MG63 (cell line): ENCODE data around the gene IPCEF1. TPM values are rescaled to one million over a fixed set of nuclear protein-coding genes. Genes with fewer than 3 reads are reported as not detected.

Experiments used
- DNase-seq: peaks from one replicate; pipeline ENCODE4 v3.0.0-alpha.2; 2020
- H3K27me3 ChIP-seq: fragments of 250-450 bp; sonication (Bioruptor Pico); 2 replicates; pipeline ENCODE4 v1.5.1; 2020; ENCODE audit warnings: mild to moderate bottlenecking, moderate library complexity
- H3K36me3 ChIP-seq: fragments of 250-450 bp; sonication (Bioruptor Pico); 2 replicates; pipeline ENCODE4 v1.5.1; 2020; ENCODE audit warnings: mild to moderate bottlenecking, moderate library complexity
- H3K4me3 ChIP-seq: fragments of 250-450 bp; sonication (Bioruptor Pico); 2 replicates; pipeline ENCODE4 v1.5.1; 2020; ENCODE audit warnings: mild to moderate bottlenecking, moderate library complexity
- H3K9me3 ChIP-seq: fragments of 250-450 bp; sonication (Bioruptor Pico); 2 replicates; pipeline ENCODE4 v1.5.1; 2020; ENCODE audit warnings: mild to moderate bottlenecking, moderate library complexity
- total RNA-seq: library from RNA; depleted of rRNA; stranded (reverse); fragments of >200 nt; shearing (Covaris generic); gene quantifications from 2 replicates; pipeline ENCODE4 v1.2.3, GENCODE V29; 2014; ENCODE audit warnings: low replicate concordance

The IPCEF1 gene
- total RNA-seq, 1 experiment from 2014 or later: not detected

- no peak for DNase-seq
- H3K4me3 ChIP-seq: no peak overlapping the region
- H3K36me3 ChIP-seq: no peaks in the 10 kb centered on the region
Observed at GRCh38 chr6:154381548-154381947, 24.9 kb upstream of the IPCEF1 start.

GRCh38 chr6:154380741-154381140 lies 24.1 kb upstream of the IPCEF1 start:
- H3K4me3 ChIP-seq: no peak overlapping the region
- H3K36me3 ChIP-seq: no peaks in the 10 kb centered on the region
- DNase-seq: no peak
- no peaks in the 10 kb centered on the region for H3K9me3 ChIP-seq
- no peaks in the 10 kb centered on the region for H3K27me3 ChIP-seq

More at GRCh38 chr6:154381548-154381947, 24.9 kb upstream of the IPCEF1 start:
- no peaks in the 10 kb centered on the region for H3K9me3 ChIP-seq
- no peaks in the 10 kb centered on the region for H3K27me3 ChIP-seq

GRCh38 chr6:154379585-154379984 lies 23.0 kb upstream of the IPCEF1 start:
- H3K36me3 ChIP-seq: no peaks in the 10 kb centered on the region
- no peak for DNase-seq
- no peaks in the 10 kb centered on the region for H3K9me3 ChIP-seq

GRCh38 chr6:154378518-154378917 lies 21.9 kb upstream of the IPCEF1 start:
- no peaks in the 10 kb centered on the region for H3K27me3 ChIP-seq
- no peaks in the 10 kb centered on the region for H3K36me3 ChIP-seq
- DNase-seq: no peak
- H3K9me3 ChIP-seq: no peaks in the 10 kb centered on the region
- no peak overlapping the region for H3K4me3 ChIP-seq

More at GRCh38 chr6:154379585-154379984, 23.0 kb upstream of the IPCEF1 start:
- Histone ChIP-seq H3K4me3 (no peak overlapping the region), H3K27me3 (no peaks in the 10 kb centered on the region)

GRCh38 chr6:154377726-154378125 lies 21.1 kb upstream of the IPCEF1 start:
- DNase-seq: no peak
- Histone ChIP-seq H3K36me3 (no peaks in the 10 kb centered on the region), H3K27me3 (no peaks in the 10 kb centered on the region), H3K9me3 (no peaks in the 10 kb centered on the region), H3K4me3 (no peak overlapping the region)

GRCh38 chr6:154373971-154374370 lies 17.4 kb upstream of the IPCEF1 start:
- no peak overlapping the region for H3K4me3 ChIP-seq
- no peaks in the 10 kb centered on the region for H3K27me3 ChIP-seq

GRCh38 chr6:154371281-154371680 lies 14.7 kb upstream of the IPCEF1 start:
- H3K4me3 ChIP-seq: no peak overlapping the region
- H3K36me3 ChIP-seq: no peaks in the 10 kb centered on the region
- H3K27me3 ChIP-seq: no peaks in the 10 kb centered on the region
- no peaks in the 10 kb centered on the region for H3K9me3 ChIP-seq
- DNase-seq: no peak

More at GRCh38 chr6:154373971-154374370, 17.4 kb upstream of the IPCEF1 start:
- Histone ChIP-seq H3K36me3 (no peaks in the 10 kb centered on the region), H3K9me3 (no peaks in the 10 kb centered on the region)
- no peak for DNase-seq

- no peaks in the 10 kb centered on the region for H3K9me3 ChIP-seq
Observed at GRCh38 chr6:154370545-154370944, 13.9 kb upstream of the IPCEF1 start.

GRCh38 chr6:154367839-154368695 lies 11.5 kb upstream of the IPCEF1 start:
- Histone ChIP-seq H3K36me3 (no peaks in the 10 kb centered on the region), H3K9me3 (no peaks in the 10 kb centered on the region), H3K27me3 (no peaks in the 10 kb centered on the region), H3K4me3 (no peak overlapping the region)
- no peak for DNase-seq

More at GRCh38 chr6:154370545-154370944, 13.9 kb upstream of the IPCEF1 start:
- H3K4me3 ChIP-seq: no peak overlapping the region
- no peaks in the 10 kb centered on the region for H3K27me3 ChIP-seq
- peak; percentile 26 for DNase-seq
- no peaks in the 10 kb centered on the region for H3K36me3 ChIP-seq

- Histone ChIP-seq H3K4me3 (no peak overlapping the region), H3K36me3 (no peaks in the 10 kb centered on the region), H3K9me3 (no peaks in the 10 kb centered on the region), H3K27me3 (no peaks in the 10 kb centered on the region)
- no peak for DNase-seq
Observed at GRCh38 chr6:154367336-154367735, 10.7 kb upstream of the IPCEF1 start.

- Histone ChIP-seq H3K4me3 (no peak overlapping the region), H3K36me3 (no peaks in the 10 kb centered on the region), H3K27me3 (no peaks in the 10 kb centered on the region), H3K9me3 (no peaks in the 10 kb centered on the region)
- DNase-seq: no peak
Observed at GRCh38 chr6:154363821-154364220, 7.2 kb upstream of the IPCEF1 start.

- Histone ChIP-seq H3K36me3 (no peaks in the 10 kb centered on the region), H3K4me3 (no peak overlapping the region), H3K9me3 (no peaks in the 10 kb centered on the region), H3K27me3 (no peaks in the 10 kb centered on the region)
- no peak for DNase-seq
Observed at GRCh38 chr6:154361476-154361875, 4.9 kb upstream of the IPCEF1 start.

GRCh38 chr6:154360476-154360875 lies 3.9 kb upstream of the IPCEF1 start:
- H3K4me3 ChIP-seq: no peak overlapping the region
- no peaks in the 10 kb centered on the region for H3K27me3 ChIP-seq
- no peaks in the 10 kb centered on the region for H3K36me3 ChIP-seq
- no peak for DNase-seq
- no peaks in the 10 kb centered on the region for H3K9me3 ChIP-seq

GRCh38 chr6:154359679-154360078 lies 3.1 kb upstream of the IPCEF1 start:
- no peaks in the 10 kb centered on the region for H3K27me3 ChIP-seq
- no peaks in the 10 kb centered on the region for H3K9me3 ChIP-seq
- H3K36me3 ChIP-seq: no peaks in the 10 kb centered on the region
- no peak for DNase-seq
- H3K4me3 ChIP-seq: no peak overlapping the region

- no peaks in the 10 kb centered on the region for H3K9me3 ChIP-seq
- DNase-seq: no peak
- no peaks in the 10 kb centered on the region for H3K27me3 ChIP-seq
- H3K36me3 ChIP-seq: no peaks in the 10 kb centered on the region
- no peak overlapping the region for H3K4me3 ChIP-seq
Observed at GRCh38 chr6:154359161-154359574, 2.6 kb upstream of the IPCEF1 start.

GRCh38 chr6:154358019-154358545 lies 1.5 kb upstream of the IPCEF1 start:
- no peaks in the 10 kb centered on the region for H3K36me3 ChIP-seq
- no peaks in the 10 kb centered on the region for H3K27me3 ChIP-seq
- no peaks in the 10 kb centered on the region for H3K9me3 ChIP-seq
- H3K4me3 ChIP-seq: no peak overlapping the region
- no peak for DNase-seq

GRCh38 chr6:154356113-154356512 lies 490 bp downstream of the IPCEF1 start:
- H3K36me3 ChIP-seq: no peaks in the 10 kb centered on the region
- H3K9me3 ChIP-seq: no peaks in the 10 kb centered on the region
- no peak overlapping the region for H3K4me3 ChIP-seq
- DNase-seq: no peak
- no peaks in the 10 kb centered on the region for H3K27me3 ChIP-seq

- no peaks in the 10 kb centered on the region for H3K27me3 ChIP-seq
- H3K4me3 ChIP-seq: no peak overlapping the region
- no peaks in the 10 kb centered on the region for H3K9me3 ChIP-seq
- H3K36me3 ChIP-seq: no peaks in the 10 kb centered on the region
- DNase-seq: no peak
Observed at GRCh38 chr6:154354265-154354777, 2.3 kb downstream of the IPCEF1 start.
